Activated T-cell treated with anti-CD3 and anti-CD28 coated beads for 1 hour (primary cell): ENCODE results near the gene CYRIA.

ENCODE experiments used
- DNase-seq: peaks from one replicate; pipeline ENCODE4 v3.0.0-alpha.2; 2020; ENCODE audit warnings: low read depth

The CYRIA gene

DNA sequence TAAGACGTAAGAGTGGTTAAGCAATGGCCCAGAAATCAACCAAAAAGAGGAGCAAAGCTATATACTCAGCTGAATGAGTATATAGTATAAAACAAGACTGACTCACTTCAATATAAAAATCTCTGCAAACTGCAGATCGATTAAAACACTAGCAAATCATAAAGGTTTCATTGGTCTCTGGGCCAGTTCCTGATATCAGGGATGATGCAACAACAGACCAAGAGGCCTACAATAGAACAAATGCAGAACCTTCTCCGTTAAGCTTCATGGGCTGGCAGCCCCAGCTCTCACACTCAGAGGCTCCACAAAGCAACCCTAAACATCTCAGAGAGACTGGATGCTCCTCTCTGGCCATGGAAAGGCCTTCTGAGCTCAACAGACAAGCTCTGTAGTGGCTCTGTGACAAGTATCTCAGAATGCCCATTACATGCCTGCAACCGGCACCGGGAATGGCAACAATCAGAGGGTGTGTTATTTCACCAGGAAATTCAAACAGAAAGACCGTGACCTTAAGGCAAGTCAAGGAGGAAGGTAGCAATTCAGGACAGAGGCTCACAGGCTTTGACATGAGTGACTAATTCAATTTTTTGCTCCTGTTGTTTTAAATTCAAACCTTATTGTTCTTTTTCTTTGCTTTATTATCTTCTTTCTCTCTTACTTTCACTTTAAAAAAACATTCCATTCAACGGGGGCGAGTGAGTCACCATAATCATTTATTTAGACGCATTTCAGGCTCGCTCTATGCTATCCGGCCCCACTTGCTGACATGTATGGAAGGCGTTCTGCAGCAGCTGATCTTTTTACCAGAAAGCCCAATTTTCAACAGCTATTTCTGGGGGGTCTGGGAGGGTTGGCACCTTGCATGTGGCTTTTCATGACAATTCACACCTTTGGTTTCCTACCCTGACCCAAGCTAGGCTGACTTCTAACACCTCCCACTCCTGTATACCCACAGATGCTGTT, 15.1 kb downstream of the CYRIA start:
- DNase-seq = no peak

- DNase-seq = no peak
These were observed 16.0 kb downstream of the CYRIA start for GRCh38 chr2:16649353-16650286.

DNA sequence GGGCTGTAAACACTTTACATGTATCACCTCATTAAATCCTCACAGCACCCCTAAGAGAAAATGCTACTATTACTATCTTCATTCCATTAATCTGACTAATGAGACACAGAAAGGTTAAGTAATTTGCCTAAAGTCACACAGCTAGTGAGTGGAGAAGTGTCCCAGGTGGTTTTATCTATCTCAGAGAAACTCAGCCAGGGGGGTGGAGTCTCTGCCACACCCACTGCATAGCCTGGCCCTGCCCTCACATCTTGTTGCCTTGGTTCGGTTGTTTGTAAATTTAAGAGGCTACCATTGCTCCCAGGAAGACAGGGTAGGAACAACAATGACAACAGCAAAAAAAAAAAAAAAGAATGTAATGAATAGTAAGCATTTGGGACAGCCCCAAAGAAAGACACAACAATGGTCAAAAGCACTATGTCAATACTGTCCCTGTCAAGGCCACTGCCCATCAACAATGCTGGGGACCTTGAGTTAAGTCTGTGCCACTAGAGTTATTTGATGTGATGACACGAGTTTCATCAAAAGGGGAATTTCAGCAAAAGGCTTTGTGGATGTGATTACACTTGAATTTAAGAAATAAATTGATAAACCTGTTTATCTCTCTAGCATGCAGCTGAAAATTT, 17.5 kb downstream of the CYRIA start:
- DNase-seq = no peak

DNA sequence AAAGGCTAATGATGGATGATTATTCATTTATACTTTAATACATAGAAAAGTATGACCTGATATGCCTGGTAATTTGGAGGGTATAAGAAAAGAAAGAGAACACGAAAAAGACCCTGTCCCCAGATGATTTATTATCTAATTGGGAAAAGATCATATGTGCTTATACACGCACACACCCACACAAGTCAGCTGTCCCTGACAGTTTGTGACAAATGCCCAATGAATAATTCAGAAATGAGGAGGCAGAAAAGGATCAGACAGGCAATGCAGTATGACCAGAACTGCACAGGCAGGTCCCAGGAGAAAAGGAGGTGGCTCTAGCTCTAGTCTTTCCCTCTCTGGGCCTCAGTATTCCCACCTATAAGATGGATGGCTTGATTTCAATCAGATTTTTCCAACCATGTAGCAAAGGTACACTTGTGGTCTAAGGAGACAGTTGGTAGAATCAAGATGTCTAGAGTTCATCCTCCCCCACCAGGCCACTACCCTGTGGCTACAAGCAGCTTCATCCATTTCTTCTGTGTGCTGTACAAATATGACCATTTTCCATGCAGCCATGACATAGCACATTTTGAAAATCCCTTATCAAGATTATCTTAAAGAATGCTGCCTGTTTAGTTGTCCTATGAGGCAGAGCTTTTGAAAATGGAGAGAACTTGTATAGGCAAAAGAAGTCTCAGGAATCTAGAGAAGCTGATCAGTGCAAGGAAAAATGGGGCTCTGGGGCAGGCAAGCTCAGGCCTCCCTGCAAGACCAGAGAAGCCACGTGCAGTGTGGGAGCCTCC, 19.7 kb downstream of the CYRIA start:
- DNase-seq = no peak

DNA sequence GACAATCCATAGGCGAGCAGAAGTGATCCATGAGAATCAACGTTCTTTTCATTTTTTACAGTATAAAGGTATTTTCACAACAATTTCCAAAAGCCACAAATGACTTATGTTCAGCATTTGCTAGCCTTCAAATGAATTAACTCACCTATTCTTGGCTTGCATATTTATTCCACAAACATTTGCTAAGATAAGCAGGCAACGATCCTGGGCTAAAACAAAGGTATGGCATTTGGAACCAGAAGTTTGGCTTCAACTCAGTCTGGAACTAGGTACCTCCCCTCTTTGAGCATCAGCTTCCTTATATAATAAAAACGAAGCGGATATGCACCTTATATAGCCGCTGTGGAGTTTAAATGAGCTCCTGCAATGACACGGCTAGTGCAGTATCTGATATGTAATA, 20.5 kb downstream of the CYRIA start:
- no peak for DNase-seq

- no peak for DNase-seq
These were observed 21.3 kb downstream of the CYRIA start for GRCh38 chr2:16644221-16644925.

GRCh38 chr2:16643099-16643498, 22.5 kb downstream of the CYRIA start:
- no peak for DNase-seq

DNA sequence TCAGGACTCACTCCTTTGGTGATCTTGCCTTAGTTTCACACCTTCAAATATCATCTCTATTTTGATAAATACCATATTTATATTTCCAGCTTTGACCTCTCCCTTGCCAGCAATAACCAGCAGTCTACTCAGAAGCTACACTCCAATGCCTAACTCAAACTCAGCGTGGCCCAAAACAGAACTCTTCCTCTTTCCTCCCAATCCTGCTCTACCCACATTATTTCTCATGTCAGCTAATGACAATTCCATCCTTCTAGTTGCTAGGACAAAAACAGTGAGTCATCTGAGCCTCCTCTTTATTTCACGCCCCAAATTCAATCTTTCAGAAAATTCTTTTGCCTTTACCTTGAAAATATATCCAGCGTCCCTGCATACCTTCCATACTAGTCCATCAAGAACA, 23.5 kb downstream of the CYRIA start:
- DNase-seq = no peak

GRCh38 chr2:16641509-16641908, 24.1 kb downstream of the CYRIA start:
- no peak for DNase-seq

DNA sequence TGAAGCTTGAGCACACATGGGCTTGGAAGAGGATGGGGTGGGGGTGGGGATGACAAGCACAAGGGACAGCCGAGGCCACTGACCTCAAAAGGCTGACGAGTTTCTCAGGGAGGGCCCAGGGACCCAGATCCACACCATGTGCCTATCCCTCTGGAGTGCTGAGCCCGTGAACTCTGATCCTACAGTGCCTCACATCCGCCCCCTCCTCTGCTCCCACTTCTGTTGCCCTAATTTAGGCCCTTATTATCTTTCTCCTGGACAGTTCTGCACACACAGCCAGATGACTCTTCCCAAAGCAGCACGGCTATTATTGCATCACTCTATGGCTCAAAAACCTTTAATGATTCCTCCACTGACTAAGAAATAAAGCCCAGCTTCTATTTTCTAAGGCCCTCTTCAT, 24.8 kb downstream of the CYRIA start:
- DNase-seq = no peak

GRCh38 chr2:16640001-16640700, 25.5 kb downstream of the CYRIA start:
- DNase-seq = no peak

DNA sequence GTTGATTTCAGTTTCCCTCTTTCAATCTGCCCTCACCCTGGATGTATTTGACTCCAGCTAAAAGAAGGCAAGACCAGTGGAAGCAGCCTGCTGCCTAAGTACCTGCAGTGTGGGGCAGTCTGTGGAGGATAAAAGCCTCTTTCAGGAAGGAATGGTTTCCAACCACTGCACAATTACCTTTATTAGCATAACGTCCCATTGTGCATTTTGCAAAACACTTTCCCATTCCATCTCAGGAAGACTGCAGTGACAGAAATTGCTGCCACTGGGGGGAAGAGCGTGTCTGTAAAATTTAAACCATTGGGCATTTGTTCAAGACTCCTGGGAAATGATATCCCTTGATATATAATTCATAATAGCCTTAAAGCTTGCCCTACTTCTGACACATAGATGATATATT, 26.2 kb downstream of the CYRIA start:
- DNase-seq = no peak

DNA sequence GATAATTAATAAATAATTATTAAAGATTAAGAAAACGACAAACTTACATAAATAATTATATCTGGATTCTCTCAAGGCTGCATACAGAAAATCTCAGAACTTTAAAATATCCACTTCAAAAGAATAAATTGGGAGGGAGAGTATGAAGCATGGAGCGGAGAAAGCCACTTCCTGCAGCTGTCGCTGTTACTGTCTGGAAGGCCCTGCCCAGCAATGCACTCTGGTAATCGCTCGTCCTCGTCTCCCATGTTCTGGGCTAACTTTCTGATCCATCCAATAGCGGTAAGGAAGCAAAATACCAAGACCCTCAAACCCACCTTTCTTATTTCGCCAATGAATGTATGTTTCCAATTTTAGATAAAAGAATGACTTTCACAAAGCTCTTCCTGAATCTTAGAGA, 26.7 kb downstream of the CYRIA start:
- DNase-seq = no peak

DNA sequence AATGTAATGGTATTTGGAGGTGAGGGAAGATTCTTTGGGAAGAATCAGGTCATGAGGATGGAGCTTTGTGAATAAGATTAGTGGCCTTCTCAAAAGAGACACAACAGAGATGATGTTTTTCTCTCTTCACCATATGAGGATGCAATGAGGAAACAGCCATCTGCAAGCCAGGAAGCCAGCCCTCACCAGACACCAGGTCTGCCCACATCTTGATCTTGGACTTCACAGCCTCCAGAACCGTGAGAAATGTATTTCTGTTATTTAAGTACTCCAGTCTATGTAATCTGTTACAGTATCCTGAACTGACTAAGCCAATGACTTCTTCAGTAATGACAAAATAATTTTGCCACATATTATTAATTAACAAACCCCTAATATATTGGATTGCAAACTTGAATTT, 28.3 kb downstream of the CYRIA start:
- no peak for DNase-seq

GRCh38 chr2:16635791-16636699, 29.6 kb downstream of the CYRIA start:
- DNase-seq = no peak

- DNase-seq = no peak
These were observed 31.8 kb downstream of the CYRIA start for GRCh38 chr2:16633621-16634430.

GRCh38 chr2:16632598-16632997, 33.0 kb downstream of the CYRIA start:
- DNase-seq = no peak

DNA sequence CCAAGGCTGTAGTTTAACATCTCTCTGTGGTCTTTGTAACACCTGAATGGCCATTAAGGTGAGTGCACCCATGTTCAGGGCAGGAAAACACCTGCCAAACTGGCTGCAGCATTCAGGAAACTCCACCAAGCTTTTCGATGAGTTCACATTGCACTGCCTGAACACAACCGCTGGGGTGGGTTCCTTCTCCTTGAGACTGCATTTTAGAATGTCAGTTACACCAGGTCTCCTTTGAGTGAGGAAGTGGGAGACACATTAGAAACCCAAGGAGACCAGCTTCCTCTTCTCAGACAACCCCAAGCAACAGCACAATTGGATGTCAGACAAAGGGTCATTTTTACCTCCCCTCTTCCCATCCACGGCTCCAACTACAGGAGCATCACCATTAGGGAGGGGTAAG, 35.2 kb downstream of the CYRIA start:
- DNase-seq = no peak
